Vagina (tissue), 2 donors: ENCODE data around the gene PANK3.

ENCODE experiments used
- CTCF ChIP-seq, 3 experiments: fragments of 450-650 bp in 2 of 3; fragments of 200-600 bp in 1 of 3; sonication (generic) in 1 of 3; IDR thresholded peaks; one replicate each; pipeline ENCODE4 v1.5.1; 2017 to 2019; ENCODE audit warnings: antibody characterized with exemption in 3 of 3, mild to moderate bottlenecking in 2 of 3, moderate library complexity in 2 of 3
- POLR2A ChIP-seq, 2 donors: fragments of 450-650 bp; IDR thresholded peaks; one replicate each; pipeline ENCODE4 v1.6.1; 2017; ENCODE audit warnings: antibody characterized with exemption in 2 of 2, mild to moderate bottlenecking in 2 of 2, moderate library complexity in 2 of 2
- POLR2AphosphoS5 ChIP-seq, 2 donors: sonication (generic); formaldehyde crosslinking; IDR thresholded peaks; one replicate each; pipeline ENCODE4 v1.9.0; 2017; ENCODE audit warnings: antibody characterized with exemption in 2 of 2, mild to moderate bottlenecking in 2 of 2, low read depth in 1 of 2; ENCODE audit not compliant: insufficient read depth in 1 of 2

- TF ChIP-seq CTCF (IDR thresholded peaks at IDR 0.05) (no peak), POLR2AphosphoS5 (IDR thresholded peaks at IDR 0.05; ENCODE audit: insufficient read depth in 1 of 2, low read depth in 1 of 2) (no peak), POLR2A (IDR thresholded peaks at IDR 0.05) (no peak)
These were observed 46.9 kb downstream of the PANK3 start for GRCh38 chr5:168531987-168532864.
